Colonic mucosa (tissue), 4 donors: ENCODE results near the gene NARS2. TPM values are rescaled to one million over a fixed set of nuclear protein-coding genes. Genes with fewer than 3 reads are reported as not detected.
A peak's percentile ranks its signal among the peaks of the same experiment; 100 is the strongest.

Experiments
- DNase-seq: peaks from one replicate; pipeline ENCODE4 v3.0.0-alpha.2; 2020
- H3K27ac ChIP-seq: fragments of 200-600 bp; one replicate; pipeline ENCODE4 v1.8.0; 2021
- H3K27me3 ChIP-seq: fragments of 200-600 bp; one replicate; pipeline ENCODE4 v1.8.0; 2021
- H3K36me3 ChIP-seq: fragments of 200-600 bp; one replicate; pipeline ENCODE4 v1.8.0; 2021
- H3K4me1 ChIP-seq: fragments of 200-600 bp; one replicate; pipeline ENCODE4 v1.8.0; 2021; ENCODE audit warnings: mild to moderate bottlenecking
- H3K4me3 ChIP-seq: fragments of 200-600 bp; one replicate; pipeline ENCODE4 v1.8.0; 2021
- H3K9ac ChIP-seq, 2 donors: one replicate each; pipeline ENCODE4 v1.7.0; 2013; ENCODE audit warnings: control low read depth in 2 of 2, low read depth in 2 of 2, low read length in 2 of 2
- H3K9me3 ChIP-seq: fragments of 200-600 bp; one replicate; pipeline ENCODE4 v1.8.0; 2021
- CTCF ChIP-seq: fragments of 200-600 bp; IDR thresholded peaks from one replicate; pipeline ENCODE4 v1.8.0; 2022; ENCODE audit warnings: antibody characterized with exemption, mild to moderate bottlenecking
- intact Hi-C: fragments of 100-400 bp; cut with DNase I; formaldehyde crosslinking; loops from one replicate; pipeline ENCODE4 v1.14.1; 2022
- total RNA-seq, 2 donors: library from RNA; stranded (reverse); fragmentation: NEBNext Ultra II Directional in 1 of 2; extraction: Animal tissue kit (Norgen Biotek cat#: 25700) in 1 of 2; gene quantifications; one replicate each; pipeline ENCODE4 v1.2.1, GENCODE V29; 2021
- donor health status: healthy.
- donor health status: DM: no; HTN: no; CAD: no.
- donor health status: DM: no; HTN: no; CAD: no.

NARS2 gene
- total RNA-seq, 2 donors from 2014 or later, result 15.0 to 23.7 TPM

GRCh38 chr11:78417888-78418583 is 156.6 kb downstream of the NARS2 start:
- DNase-seq, result peak; percentile 79
- H3K4me3 ChIP-seq, result peak overlapping the region; percentile 71
- H3K9ac ChIP-seq, result peak overlapping the region; percentile 64 to 81
- intact Hi-C loops, result no loop called here
- no peak for TF ChIP-seq CTCF
- H3K27ac ChIP-seq, result peak overlapping the region; percentile 78
- H3K9me3 ChIP-seq, result no peaks in the 10 kb centered on the region
- H3K36me3 ChIP-seq, result no peaks in the 10 kb centered on the region
- H3K4me1 ChIP-seq, result no peaks in the 10 kb centered on the region
- no peaks in the 10 kb centered on the region for H3K27me3 ChIP-seq

- no peaks in the 10 kb centered on the region for H3K9me3 ChIP-seq
- H3K4me1 ChIP-seq, result no peaks in the 10 kb centered on the region
- peak within 1 kb of the TSS; percentile 64 to 87 for H3K9ac ChIP-seq
- no peaks in the 10 kb centered on the region for H3K27me3 ChIP-seq
- H3K4me3 ChIP-seq, result peak within 1 kb of the TSS; percentile 80
- H3K27ac ChIP-seq, result peak within 1 kb of the TSS; percentile 97
- no peak for TF ChIP-seq CTCF
- DNase-seq, result peak; percentile 61
- H3K36me3 ChIP-seq, result no peaks in the 10 kb centered on the region
- intact Hi-C loops, result no loop called here
Measured at GRCh38 chr11:78417175-78417887, 157.3 kb downstream of the NARS2 start, which contains the start of gene GAB2. GAB2 (minus strand) TSS chr11:78417820; CDS start chr11:78417720, 100 bp downstream.

GRCh38 chr11:78416285-78417174 is 158.1 kb downstream of the NARS2 start:
- peak overlapping the region; percentile 80 for H3K4me3 ChIP-seq
- H3K27ac ChIP-seq, result peak overlapping the region; percentile 97
- H3K27me3 ChIP-seq, result no peaks in the 10 kb centered on the region
- intact Hi-C loops, result no loop called here
- no peaks in the 10 kb centered on the region for H3K9me3 ChIP-seq
- H3K4me1 ChIP-seq, result no peaks in the 10 kb centered on the region
- TF ChIP-seq CTCF, result peak; percentile 48
- H3K36me3 ChIP-seq, result no peaks in the 10 kb centered on the region
- DNase-seq, result peak; percentile 90
- H3K9ac ChIP-seq, result peak overlapping the region; percentile 64 to 87

- H3K36me3 ChIP-seq, result no peaks in the 10 kb centered on the region
- H3K9ac ChIP-seq, result no peak overlapping the region
- H3K4me3 ChIP-seq, result no peak overlapping the region
- no peaks in the 10 kb centered on the region for H3K9me3 ChIP-seq
- intact Hi-C loops, result no loop called here
- TF ChIP-seq CTCF, result no peak
- H3K27me3 ChIP-seq, result no peaks in the 10 kb centered on the region
- no peaks in the 10 kb centered on the region for H3K4me1 ChIP-seq
- no peak overlapping the region for H3K27ac ChIP-seq
- no peak for DNase-seq
Measured at GRCh38 chr11:78415338-78415737, 159.3 kb downstream of the NARS2 start.
